Kidney (tissue), 14 donors: ENCODE results near the gene BLM. TPM values are rescaled to one million over a fixed set of nuclear protein-coding genes. Genes with fewer than 3 reads are reported as not detected.

Experiments used
- DNase-seq, 5 donors: peaks; one replicate each; pipeline ENCODE4 v3.0.0-alpha.2; 2013 to 2020
- FAIRE-seq: peaks from 2 replicates; lab custom pipeline; 2012; peaks lifted over from hg19 to GRCh38; lab: Jason Lieb, UNC
- H3K27ac ChIP-seq, 2 donors: one replicate each; pipeline ENCODE4 v1.7.0; 2013; ENCODE audit warnings: low read depth in 2 of 2, low read length in 2 of 2, inconsistent platforms in 1 of 2
- H3K27me3 ChIP-seq: one replicate; pipeline ENCODE4 v1.7.1; 2013; ENCODE audit warnings: low read length, inconsistent platforms; ENCODE audit not compliant: control insufficient read depth, insufficient read depth
- H3K36me3 ChIP-seq, 3 donors: one replicate each; pipeline versions ENCODE4 v1.7.0 to v1.7.1; 2013; ENCODE audit warnings: low read length in 3 of 3, control low read depth in 1 of 3, inconsistent platforms in 1 of 3; ENCODE audit not compliant: insufficient read depth in 3 of 3, control insufficient read depth in 2 of 3
- H3K4me1 ChIP-seq, 3 donors: one replicate each; pipeline versions ENCODE4 v1.7.0 to v1.7.1; 2013; ENCODE audit warnings: low read length in 3 of 3, inconsistent platforms in 1 of 3, low read depth in 1 of 3; ENCODE audit not compliant: control insufficient read depth in 2 of 3, insufficient read depth in 2 of 3
- H3K4me3 ChIP-seq, 3 donors: one replicate each; pipeline versions ENCODE4 v1.7.0 to v1.8.1; 2013; ENCODE audit warnings: low read length in 3 of 3, control low read depth in 1 of 3, inconsistent platforms in 1 of 3
- H3K9ac ChIP-seq, 3 donors: one replicate each; pipeline versions ENCODE4 v1.7.0 to v1.7.1; 2013; ENCODE audit warnings: low read length in 3 of 3, control low read depth in 1 of 3, inconsistent platforms in 1 of 3
- H3K9me3 ChIP-seq, 3 donors: one replicate each; pipeline versions ENCODE4 v1.7.0 to v1.7.1; 2013; ENCODE audit warnings: low read length in 3 of 3, control low read depth in 1 of 3, inconsistent platforms in 1 of 3; ENCODE audit not compliant: control insufficient read depth in 2 of 3, insufficient read depth in 1 of 3
- CTCF ChIP-seq: IDR thresholded peaks from 3 replicates; pipeline ENCODE4 v1.5.1; 2012; ENCODE audit warnings: mild to moderate bottlenecking, moderate library complexity, borderline replicate concordance; ENCODE audit not compliant: insufficient read depth; ENCODE audit errors: extremely low read depth
- intact Hi-C: fragments of 100-400 bp; cut with DNase I; formaldehyde crosslinking; loops from one replicate; pipeline ENCODE4 v1.11.1; 2022
- polyA plus RNA-seq: library from polyadenylated mRNA; stranded (reverse); fragments of 350-450 nt; fragmentation: Illumina TruSeq; extraction: RNeasy Lipid Tissue Mini Kit (QIAGEN cat#74804); gene quantifications from one replicate; pipeline ENCODE4 v1.2.3, GENCODE V29; 2014; ENCODE audit warnings: low read depth, low replicate concordance; ENCODE audit not compliant: insufficient read depth
- total RNA-seq: library from RNA; stranded (reverse); fragmentation: NEBNext Ultra II Directional; extraction: Animal tissue kit (Norgen Biotek cat#: 25700); gene quantifications from one replicate; pipeline ENCODE4 v1.2.1, GENCODE V29; 2021
- donor health status: control.
- donor health status: control.
- donor health status: control.
- donor health status: control.
- donor health status: control.
- donor health status: DM: yes; HTN: yes; CAD: no.
- donor health status: Normal renal cell carcinoma (clear cell type).

The BLM gene
- total and polyA plus RNA-seq, 2 donors from 2014 or later = 1.1 to 2.8 TPM

GRCh38 chr15:90834626-90835025 lies 117.5 kb downstream of the BLM start:
- Histone ChIP-seq H3K4me3 (no peak overlapping the region), H3K9ac (no peak overlapping the region), H3K36me3 (no peaks in the 10 kb centered on the region), H3K4me1 (peaks cover 0 to 2% (median 0%) of the 10 kb centered on the region in 3 donors), H3K27ac (no peak overlapping the region), H3K9me3 (no peaks in the 10 kb centered on the region), H3K27me3 (no peaks in the 10 kb centered on the region)
- no peak for TF ChIP-seq CTCF
- no peak for FAIRE-seq
- intact Hi-C loops = no loop called here
- no peak for DNase-seq

GRCh38 chr15:90836296-90836871 lies 119.2 kb downstream of the BLM start:
- FAIRE-seq (no peak), DNase-seq (no peak)
- Histone ChIP-seq H3K27me3 (no peaks in the 10 kb centered on the region), H3K9ac (no peak overlapping the region), H3K4me3 (no peak overlapping the region), H3K4me1 (peaks cover 0 to 4% (median 0%) of the 10 kb centered on the region in 3 donors), H3K9me3 (no peaks in the 10 kb centered on the region), H3K27ac (no peak overlapping the region), H3K36me3 (no peaks in the 10 kb centered on the region)
- intact Hi-C loops = no loop called here
- TF ChIP-seq CTCF = no peak

- Histone ChIP-seq H3K27ac (no peak overlapping the region), H3K4me1 (peaks cover 0 to 4% (median 0%) of the 10 kb centered on the region in 3 donors), H3K36me3 (no peaks in the 10 kb centered on the region), H3K9me3 (no peaks in the 10 kb centered on the region), H3K27me3 (no peaks in the 10 kb centered on the region), H3K4me3 (no peak overlapping the region), H3K9ac (no peak overlapping the region)
- FAIRE-seq (no peak), DNase-seq (no peak)
- intact Hi-C loops = no loop called here
- no peak for TF ChIP-seq CTCF
Measured at GRCh38 chr15:90837094-90837493, 119.9 kb downstream of the BLM start.

GRCh38 chr15:90838139-90838538 lies 121.0 kb downstream of the BLM start:
- Histone ChIP-seq H3K27me3 (no peaks in the 10 kb centered on the region), H3K9ac (no peak overlapping the region), H3K27ac (no peak overlapping the region), H3K36me3 (no peaks in the 10 kb centered on the region), H3K9me3 (no peaks in the 10 kb centered on the region), H3K4me3 (no peak overlapping the region), H3K4me1 (peaks cover 0 to 4% (median 0%) of the 10 kb centered on the region in 3 donors)
- TF ChIP-seq CTCF = no peak
- DNase-seq (no peak), FAIRE-seq (no peak)
- intact Hi-C loops = no loop called here
